Ovary (tissue), 9 donors: ENCODE results near the gene SMG6. TPM values are rescaled to one million over a fixed set of nuclear protein-coding genes. Genes with fewer than 3 reads are reported as not detected.
A peak's percentile ranks its signal among the peaks of the same experiment; 100 is the strongest.

Experiments
- DNase-seq, 5 donors: peaks; one replicate each; pipeline ENCODE4 v3.0.0-alpha.2; 2019 to 2020
- H3K27ac ChIP-seq, 2 donors: fragments of 200-600 bp; one replicate each; pipeline versions ENCODE4 v1.5.1 to v1.8.0; 2019 to 2022
- H3K27me3 ChIP-seq: fragments of 200-600 bp; one replicate; pipeline ENCODE4 v1.8.0; 2022
- H3K36me3 ChIP-seq: fragments of 200-600 bp; sonication (generic); one replicate; pipeline ENCODE4 v1.5.1; 2019
- H3K4me1 ChIP-seq: one replicate; pipeline ENCODE4 v1.8.1; 2013; ENCODE audit warnings: mild to moderate bottlenecking, moderate library complexity; ENCODE audit not compliant: insufficient read depth
- H3K4me3 ChIP-seq: fragments of 200-600 bp; sonication (generic); one replicate; pipeline ENCODE4 v1.5.1; 2017
- H3K9me3 ChIP-seq, 2 donors: fragments of 200-600 bp in 1 of 2; sonication (generic) in 1 of 2; one replicate each; pipeline versions ENCODE4 v1.5.1 to v1.8.1; 2013 to 2019; ENCODE audit warnings: mild to moderate bottlenecking in 1 of 2, moderate library complexity in 1 of 2
- CTCF ChIP-seq, 3 donors: fragments of 450-650 bp in 2 of 3; fragments of 200-600 bp in 1 of 3; IDR thresholded peaks; one replicate each; pipeline versions ENCODE4 v1.5.1 to v1.8.0; 2016 to 2022; ENCODE audit warnings: antibody characterized with exemption in 3 of 3, mild to moderate bottlenecking in 1 of 3
- EP300 ChIP-seq: sonication (generic); formaldehyde crosslinking; IDR thresholded peaks from one replicate; pipeline ENCODE4 v1.6.1; 2017; ENCODE audit warnings: antibody characterized with exemption
- POLR2A ChIP-seq: fragments of 450-650 bp; IDR thresholded peaks from one replicate; pipeline ENCODE4 v1.6.1; 2017; ENCODE audit warnings: antibody characterized with exemption, mild to moderate bottlenecking, moderate library complexity
- WGBS, 3 donors: extraction: QIAGEN DNeasy Blood & Tissue Kit in 1 of 3; methylation state at CpG; one replicate each; pipeline versions ENCODE4 v1.1.5 to v1.1.7; 2013 to 2017; 5-methylcytosine and 5-hydroxymethylcytosine counted together
- intact Hi-C, 4 donors: fragments of 100-400 bp; cut with DNase I; formaldehyde crosslinking; loops; one replicate each; pipeline versions ENCODE4 v1.11.0 to v1.15.1; 2022 to 2023
- polyA plus RNA-seq, 2 donors: library from polyadenylated mRNA; stranded (reverse); fragments of 200-250 nt in 1 of 2; fragments of 350-450 nt in 1 of 2; fragmentation: Illumina TruSeq in 1 of 2; extraction: RNeasy Lipid Tissue Mini Kit (QIAGEN cat#74804) in 1 of 2; gene quantifications; one replicate each; pipeline ENCODE4 v1.2.3, GENCODE V29; 2013 to 2014
- total RNA-seq, 7 donors: library from RNA; depleted of rRNA in 2 of 7; stranded (reverse); fragments of >200 nt in 2 of 7; fragmentation: NEBNext Ultra II Directional in 3 of 7; extraction: Animal tissue kit (Norgen Biotek cat#: 25700) in 3 of 7; gene quantifications; one replicate each; pipeline versions ENCODE4 v1.1.0 to v1.2.4, GENCODE V29; 2016 to 2023
- donor health status: DM: no; HTN: no; CAD: no; lungs with moderate emphysema.
- donor health status: DM: no; HTN: no; CAD: no.
- donor health status: Bipolar disorder and iron deficiency.
- donor health status: DM: yes; HTN: yes; CAD: no.
- donor health status: DM: no; HTN: no; CAD: no.
- donor health status: DM: yes; HTN: yes; CAD: no.

SMG6 gene
- total and polyA plus RNA-seq, 9 donors = 33.8 to 66.0 (median 51.0) TPM

DNA sequence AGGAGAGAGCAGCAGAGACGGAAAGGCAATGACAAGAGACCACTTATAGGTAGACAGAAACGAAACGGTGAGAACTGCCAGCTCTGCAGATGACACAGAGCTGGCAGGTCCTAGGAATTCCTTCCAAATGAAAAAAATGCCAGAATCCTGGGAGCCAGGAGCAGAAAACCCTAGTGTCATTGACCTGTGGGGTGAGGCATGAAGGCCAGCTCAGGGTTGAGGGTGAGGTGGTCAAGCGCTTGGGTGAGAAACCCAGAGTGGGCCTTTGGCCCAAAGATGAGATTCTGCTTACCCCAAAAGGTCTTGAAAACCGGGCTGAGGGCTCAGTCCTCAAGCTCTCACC is 239.5 kb downstream of the SMG6 start:
- peak overlapping the region in 1 of 2 donors; percentile 89 for H3K27ac ChIP-seq
- H3K27me3 ChIP-seq = no peaks in the 10 kb centered on the region
- H3K4me3 ChIP-seq = no peak overlapping the region
- H3K36me3 ChIP-seq = no peaks in the 10 kb centered on the region
- 51 to 63% (median 61%) methylated on average over 5 of the region's 5 CpGs for WGBS, 3 donors
- TF ChIP-seq EP300 = no peak
- TF ChIP-seq CTCF (IDR thresholded peaks at IDR 0.05) = no peak
- no peak for TF ChIP-seq POLR2A
- intact Hi-C loops = no loop called here
- no peaks in the 10 kb centered on the region for H3K9me3 ChIP-seq
- no peak for DNase-seq
- H3K4me1 ChIP-seq = peaks cover 47% of the 10 kb centered on the region

GRCh38 chr17:2063261-2064146 is 240.1 kb downstream of the SMG6 start:
- intact Hi-C loops = no loop called here
- Histone ChIP-seq H3K27ac (peak overlapping the region; percentile 82 to 89), H3K4me1 (peaks cover 43% of the 10 kb centered on the region), H3K27me3 (no peaks in the 10 kb centered on the region), H3K9me3 (no peaks in the 10 kb centered on the region), H3K36me3 (no peaks in the 10 kb centered on the region), H3K4me3 (no peak overlapping the region)
- DNase-seq = peak in 2 of 5 donors; percentile 28 to 62
- TF ChIP-seq EP300 (no peak), POLR2A (no peak), CTCF (IDR thresholded peaks at IDR 0.05) (no peak)
- 51 to 60% (median 51%) methylated on average over 16 of the region's 16 CpGs for WGBS, 3 donors

- Histone ChIP-seq H3K9me3 (no peaks in the 10 kb centered on the region), H3K27ac (peak overlapping the region; percentile 82 to 89), H3K27me3 (no peaks in the 10 kb centered on the region), H3K4me3 (no peak overlapping the region), H3K36me3 (no peaks in the 10 kb centered on the region), H3K4me1 (peaks cover 34% of the 10 kb centered on the region)
- 14 to 18% (median 18%) methylated on average over 11 of the region's 11 CpGs for WGBS, 3 donors
- intact Hi-C loops = no loop called here
- DNase-seq = peak; percentile 50 to 73 (median 56)
- no peak for TF ChIP-seq CTCF (IDR thresholded peaks at IDR 0.05)
- TF ChIP-seq EP300 = no peak
- TF ChIP-seq POLR2A = no peak
Measured at GRCh38 chr17:2062571-2063183, 240.9 kb downstream of the SMG6 start.

- Histone ChIP-seq H3K27ac (peak overlapping the region; percentile 89 to 98), H3K36me3 (no peaks in the 10 kb centered on the region), H3K4me3 (no peak overlapping the region), H3K9me3 (no peaks in the 10 kb centered on the region), H3K27me3 (no peaks in the 10 kb centered on the region), H3K4me1 (peaks cover 24% of the 10 kb centered on the region)
- TF ChIP-seq POLR2A (no peak), EP300 (no peak), CTCF (IDR thresholded peaks at IDR 0.05) (no peak)
- DNase-seq = peak in 4 of 5 donors; percentile 33 to 54 (median 48)
- 60 to 70% (median 60%) methylated on average over 17 of the region's 17 CpGs for WGBS, 3 donors
- intact Hi-C loops = no loop called here
Measured at GRCh38 chr17:2061441-2061958, 242.1 kb downstream of the SMG6 start.
